NK-92 (cell line): ENCODE results near the gene MYEOV.

Experiments
- DNase-seq: peaks from one replicate; lab custom pipeline; 2025; ENCODE audit not compliant: unreplicated experiment; lab: John Stamatoyannopoulos, UW

The MYEOV gene

DNA sequence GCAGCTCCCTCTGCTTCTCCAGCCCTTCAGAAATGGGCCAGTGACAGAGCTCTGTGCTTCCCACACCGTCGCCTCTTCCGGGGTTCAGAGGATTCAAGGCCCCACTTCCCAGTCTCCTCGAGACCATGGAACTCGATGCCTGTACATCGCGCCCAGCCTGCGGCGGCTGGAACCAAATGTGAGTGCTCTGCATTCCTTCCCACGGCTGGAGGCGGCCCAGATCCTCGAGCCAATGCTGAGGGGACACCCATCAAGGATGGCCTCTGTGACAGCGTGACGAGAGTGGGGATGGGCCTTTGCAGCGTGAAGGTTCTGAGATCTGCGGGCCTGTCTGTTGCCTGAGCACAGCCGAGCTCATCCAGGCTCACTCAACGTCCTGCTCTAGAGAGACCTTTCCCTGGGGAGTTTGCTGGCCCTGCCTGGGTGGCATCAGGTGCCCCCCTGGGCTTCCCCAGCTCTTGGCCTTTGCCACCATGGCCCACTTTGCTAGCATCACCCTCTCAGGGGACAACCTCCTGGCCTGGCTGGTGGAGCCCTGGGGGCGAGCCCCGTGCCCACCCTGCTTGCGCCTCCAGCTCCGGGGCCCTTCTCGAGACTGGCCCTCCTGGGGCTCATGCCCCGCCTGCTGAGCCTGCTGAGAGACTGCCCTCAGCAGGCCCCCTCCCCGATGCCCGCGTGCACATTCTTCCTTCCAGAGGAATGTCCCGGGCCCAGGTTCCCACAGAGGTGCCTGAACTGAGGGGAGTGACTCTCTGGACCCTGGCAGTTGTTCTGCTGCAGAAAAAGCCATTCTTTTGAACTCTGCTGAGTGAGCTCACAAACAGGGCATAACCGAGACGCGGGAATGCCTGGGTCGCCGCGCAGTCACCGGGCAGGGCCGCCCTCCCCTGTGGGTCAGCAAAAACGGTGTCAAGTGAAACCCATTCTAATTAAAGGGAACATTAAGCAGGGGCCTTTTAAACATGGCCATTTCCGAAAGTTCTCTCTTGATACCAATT, 7.3 kb upstream of the MYEOV start:
- no peak for DNase-seq

GRCh38 chr11:69287968-69288882, 5.7 kb upstream of the MYEOV start:
- no peak for DNase-seq

DNA sequence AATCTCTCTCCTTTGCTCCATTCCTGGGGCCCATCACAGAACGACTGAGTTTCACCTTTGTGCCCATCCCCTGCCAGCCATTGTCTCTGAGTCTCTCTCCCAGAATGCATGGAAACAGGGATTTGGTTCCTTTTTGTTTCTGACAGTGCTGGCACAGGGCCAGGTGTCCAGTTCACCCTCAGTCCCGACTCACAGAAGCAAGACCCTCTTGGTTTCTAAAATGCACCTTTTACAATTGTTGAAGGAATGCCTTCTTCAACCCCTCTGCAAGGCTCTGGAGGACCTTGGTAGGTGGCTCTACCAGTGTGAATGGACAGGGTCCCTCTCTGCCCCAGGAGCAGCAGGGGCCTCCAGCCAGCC, 5.1 kb upstream of the MYEOV start:
- no peak for DNase-seq

- no peak for DNase-seq
Measured at GRCh38 chr11:69290806-69291205, 3.1 kb upstream of the MYEOV start.

GRCh38 chr11:69291459-69292110, 2.4 kb upstream of the MYEOV start:
- DNase-seq, result no peak

- DNase-seq, result no peak
Measured at GRCh38 chr11:69292221-69292648, 1.7 kb upstream of the MYEOV start.

DNA sequence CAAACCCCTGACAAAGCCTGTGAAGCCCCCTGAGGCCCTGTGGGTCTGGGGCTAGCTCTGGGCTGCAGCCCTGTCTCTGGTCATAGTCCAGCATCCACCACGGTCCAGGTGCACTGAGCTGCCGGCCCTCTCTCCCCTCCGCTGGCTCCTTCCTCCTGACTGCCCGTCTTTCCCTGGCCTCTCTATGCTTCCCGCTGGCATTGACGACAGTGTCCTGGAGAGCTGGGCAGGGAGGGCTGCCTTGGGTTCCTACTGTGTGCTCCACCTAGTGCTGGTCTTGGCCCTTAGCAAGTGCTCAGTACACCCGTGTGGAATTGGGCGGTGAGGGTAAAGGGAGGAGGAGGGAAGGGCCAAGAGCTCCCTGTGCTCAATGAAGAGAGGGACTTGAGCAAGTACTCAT, 868 bp upstream of the MYEOV start:
- no peak for DNase-seq

DNA sequence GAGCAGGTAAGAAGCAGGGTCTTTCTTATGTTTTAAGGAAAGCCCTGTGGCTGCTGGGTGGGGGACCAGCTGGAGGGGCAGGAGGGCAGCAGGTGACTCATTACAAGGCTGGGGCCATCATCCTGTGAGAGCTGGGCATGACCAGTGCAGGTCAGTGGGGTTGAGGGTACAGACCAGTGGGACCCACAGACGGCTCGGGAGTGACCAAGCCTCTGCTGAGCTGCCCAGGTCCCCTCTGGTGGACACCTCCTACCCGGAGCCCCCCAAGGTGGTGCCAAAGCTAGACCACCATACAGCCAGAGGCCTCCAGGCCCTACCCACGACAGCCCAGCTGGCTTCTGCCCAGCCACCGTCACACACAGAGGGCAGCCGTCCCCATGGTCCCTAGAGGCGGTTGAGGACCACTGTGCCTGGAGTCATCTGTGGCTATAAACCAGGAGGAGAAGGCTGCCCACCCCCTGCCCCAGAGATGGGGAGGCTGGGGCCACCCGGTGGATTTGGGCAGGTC, 670 bp downstream of the MYEOV start:
- DNase-seq, result no peak

DNA sequence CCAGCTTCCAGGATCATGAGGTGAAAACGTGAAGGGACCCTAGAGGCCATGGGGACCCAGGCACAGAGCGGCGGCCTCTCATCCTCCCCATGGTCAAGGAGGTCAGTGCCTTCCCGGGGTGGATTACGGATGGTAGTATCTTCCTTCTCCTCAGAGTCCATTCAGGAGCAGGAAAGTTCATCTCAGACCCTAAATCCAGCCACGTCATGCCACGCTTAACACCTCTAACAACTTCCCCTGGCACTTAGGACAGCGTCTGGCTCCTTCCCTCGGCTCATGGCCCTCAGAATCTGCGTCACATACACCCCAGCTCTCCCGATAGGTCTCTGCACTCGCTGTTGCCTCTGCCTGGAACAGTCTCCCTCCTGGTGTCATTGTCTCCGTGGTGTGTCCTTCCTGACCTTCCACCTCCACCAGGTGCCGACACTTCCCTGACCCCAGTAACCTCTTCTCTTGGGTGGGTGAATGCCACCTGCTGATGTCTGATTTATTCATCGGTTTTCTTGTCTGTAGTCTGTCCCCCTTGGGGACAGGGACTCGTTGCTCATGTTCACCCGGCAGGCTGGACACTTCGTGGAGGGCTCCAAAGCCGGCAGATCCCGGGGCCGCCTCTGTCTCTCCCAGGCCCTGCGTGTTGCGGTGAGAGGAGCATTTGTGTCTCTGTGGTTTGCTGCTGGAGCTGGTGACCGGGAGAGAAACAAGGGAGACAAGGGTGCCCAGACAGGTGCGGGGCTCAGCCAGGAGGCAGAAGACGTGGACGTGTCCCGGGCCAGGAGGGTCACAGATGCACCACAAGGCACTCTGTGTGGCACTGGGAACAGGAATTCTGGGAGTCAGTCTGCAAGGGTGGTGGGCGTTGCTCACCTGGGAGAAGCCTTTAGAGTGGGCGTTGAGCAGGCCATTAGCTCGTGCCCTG, 1.4 kb downstream of the MYEOV start:
- DNase-seq, result no peak

DNA sequence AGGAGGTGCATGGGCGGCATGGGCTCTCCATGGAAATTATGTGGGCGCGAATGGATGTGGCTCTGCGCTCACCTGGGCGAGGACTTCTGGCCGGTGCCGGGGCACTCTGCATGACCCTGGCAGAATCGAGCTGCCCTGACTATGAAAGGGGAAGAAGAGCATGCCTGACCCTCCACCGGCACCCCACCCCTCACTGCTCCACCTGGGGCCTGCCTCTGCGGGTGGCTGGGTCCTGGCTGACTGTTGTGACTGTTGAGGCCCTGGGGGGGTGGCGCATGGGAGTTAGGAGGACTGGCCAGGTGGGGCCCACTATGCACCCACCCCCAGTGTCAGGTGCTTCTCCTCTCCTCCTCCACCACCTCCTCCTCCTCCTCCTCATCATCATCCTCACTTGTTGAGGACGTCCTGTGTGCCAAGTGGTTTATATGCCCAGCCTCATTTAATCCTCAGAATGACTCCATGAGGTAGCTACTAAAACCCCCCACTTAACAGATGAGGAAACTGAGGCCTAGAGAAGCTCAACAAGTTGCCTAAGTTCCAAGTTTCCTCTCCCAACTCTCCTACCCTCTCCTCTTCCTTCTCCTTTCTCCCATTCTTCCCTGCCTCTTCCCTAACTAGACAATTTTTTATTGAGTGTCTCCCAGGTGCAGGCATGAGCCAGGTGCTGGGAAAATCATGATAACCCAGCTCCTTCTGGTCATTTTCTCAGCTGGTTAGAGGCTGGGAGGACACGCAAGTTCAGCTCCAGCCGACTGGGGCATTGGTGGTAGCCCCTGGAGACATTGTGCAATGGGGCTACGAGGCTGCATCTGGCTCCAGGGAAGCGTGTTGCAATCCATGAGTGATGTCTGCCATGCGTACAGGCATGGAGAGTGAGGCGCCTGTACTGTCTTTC, 2.3 kb downstream of the MYEOV start:
- DNase-seq, result no peak

- peak; percentile 18 for DNase-seq
Measured at GRCh38 chr11:69296890-69297786, 3.2 kb downstream of the MYEOV start.

DNA sequence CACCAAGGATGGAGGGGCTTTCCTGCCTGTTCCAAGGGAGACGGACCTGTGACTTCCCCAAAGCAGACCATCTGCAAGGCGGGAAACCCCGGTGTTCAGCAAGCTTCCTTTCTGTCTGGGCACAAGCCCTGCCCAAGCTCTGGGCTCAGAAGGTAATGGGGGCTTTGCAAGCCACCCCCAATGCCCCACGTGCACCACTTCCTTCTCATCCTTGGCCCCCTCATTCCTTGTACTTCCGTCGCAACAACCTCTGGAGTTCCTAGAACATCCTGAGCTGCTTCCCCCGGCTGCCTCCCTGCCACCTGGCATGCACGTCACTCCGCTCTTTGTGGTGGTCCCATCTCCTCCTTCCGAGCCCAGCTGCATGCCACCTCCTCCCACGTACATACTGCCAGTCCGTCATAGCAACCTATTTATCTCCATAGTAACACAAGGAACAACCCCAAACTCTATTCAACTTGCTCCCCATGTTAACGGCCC, 3.9 kb downstream of the MYEOV start:
- DNase-seq, result no peak

DNA sequence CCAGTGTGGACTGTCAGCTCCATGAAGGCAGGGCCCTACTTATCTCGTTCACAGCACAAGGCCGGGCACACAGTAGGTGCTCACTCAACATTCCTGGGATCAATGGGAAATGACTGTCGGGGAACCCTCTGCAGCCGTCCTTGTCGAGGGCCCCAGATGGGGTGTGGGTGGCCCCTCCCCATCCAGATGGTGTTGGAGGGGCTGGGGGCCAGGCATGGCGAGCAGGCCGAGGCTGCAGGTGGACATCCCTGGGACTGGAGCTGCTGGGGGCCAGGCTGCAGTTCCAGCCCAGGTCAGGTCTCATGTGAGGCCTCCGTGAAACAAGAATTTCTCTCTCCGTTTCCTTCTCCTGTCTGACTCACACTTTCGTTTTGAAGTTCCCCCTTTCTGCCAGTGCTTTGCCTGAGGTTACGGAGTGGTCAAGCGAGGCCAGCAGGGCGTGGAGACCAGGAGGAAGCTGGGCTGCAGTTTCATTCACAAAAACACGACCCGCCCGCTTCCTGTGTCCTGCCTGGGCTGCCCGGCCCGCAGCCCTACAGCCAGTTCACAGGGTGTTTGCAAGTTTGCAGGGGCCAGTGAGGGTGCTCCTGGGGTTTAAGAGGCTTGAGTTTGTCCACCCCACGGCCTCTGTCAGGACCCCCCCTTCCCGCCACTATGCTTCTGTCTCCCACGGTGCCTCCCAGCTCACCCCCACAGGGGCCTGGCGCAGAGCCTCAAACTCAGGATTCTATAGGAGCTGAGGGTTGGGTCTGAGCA, 4.5 kb downstream of the MYEOV start:
- DNase-seq, result no peak

- no peak for DNase-seq
Measured at GRCh38 chr11:69299023-69299461, 5.1 kb downstream of the MYEOV start.

- no peak for DNase-seq
Measured at GRCh38 chr11:69299572-69299971, 5.6 kb downstream of the MYEOV start.

DNA sequence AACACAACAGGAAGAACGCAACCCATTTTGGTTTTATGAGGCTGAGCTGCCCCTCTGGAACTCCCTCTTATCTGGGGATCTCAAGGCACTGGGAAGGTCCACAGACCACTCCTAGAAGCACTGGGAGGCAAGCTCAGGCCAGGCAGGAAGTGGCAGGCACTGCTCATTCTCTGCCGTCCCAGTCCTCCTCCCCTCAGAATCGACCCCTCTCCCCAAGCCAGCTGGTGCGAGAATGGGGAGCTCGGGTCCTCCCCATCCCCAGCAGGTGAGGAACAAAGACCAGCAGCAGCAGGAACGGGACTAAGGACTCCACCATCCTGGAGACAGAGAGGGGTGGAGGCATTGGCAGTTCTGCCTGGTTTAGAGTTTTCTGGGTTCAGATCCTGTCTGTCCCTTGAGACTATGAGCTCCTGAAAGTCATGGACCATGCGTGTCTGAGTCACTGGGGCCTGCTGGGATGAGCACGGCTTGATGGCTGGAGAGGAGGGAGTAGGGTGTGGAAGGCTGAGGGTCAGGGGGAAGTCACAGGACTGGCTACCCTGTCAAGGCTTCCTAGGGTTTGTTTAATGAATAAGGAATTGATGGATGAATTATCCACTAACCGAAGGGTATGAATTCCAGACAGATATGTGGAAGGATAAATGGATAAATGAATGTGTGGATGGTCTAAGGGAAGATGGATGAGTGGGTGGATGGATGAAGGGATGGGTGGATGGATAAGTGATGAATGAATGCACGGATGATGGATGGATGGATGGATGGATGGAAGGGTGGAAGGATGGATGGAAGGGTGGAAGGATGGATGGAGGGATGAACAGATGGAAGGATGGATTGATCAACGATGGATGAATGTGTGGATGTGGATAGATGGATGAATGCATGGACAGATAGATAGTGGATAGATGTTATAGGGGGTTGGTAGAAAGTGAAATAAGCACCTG, 6.4 kb downstream of the MYEOV start:
- no peak for DNase-seq
